Stimulated activated naive B cell treated with anti-CD40 and anti-IgM and Interleukin-4, amounts not matched to agents 10 μg/mL and 1 μg/mL and 100 μg/mL, for 72 hours (primary cell): ENCODE measurements around the gene RUVBL1.

Experiments used
- ATAC-seq, 2 donors: fragments of 150-1000 bp; cut with Tn5 transposase; replicated peaks; 2 replicates each; pipeline ENCODE4 v1.10.0; 2021; ENCODE audit warnings: moderate library complexity in 1 of 2
- DNase-seq: peaks from one replicate; pipeline ENCODE4 v3.0.0; 2021
- H3K27ac Mint-ChIP-seq: one replicate; pipeline ENCODE4 v1.8.0; 2022; ENCODE audit warnings: mild to moderate bottlenecking, mixed read lengths
- H3K27me3 Mint-ChIP-seq, 2 donors: one replicate each; pipeline ENCODE4 v1.8.0; 2022; ENCODE audit warnings: mixed read lengths in 2 of 2
- H3K36me3 Mint-ChIP-seq, 2 donors: one replicate each; pipeline ENCODE4 v1.8.0; 2022; ENCODE audit warnings: mixed read lengths in 2 of 2, mild to moderate bottlenecking in 1 of 2
- H3K4me1 Mint-ChIP-seq, 2 donors: one replicate each; pipeline ENCODE4 v1.8.0; 2022; ENCODE audit warnings: mixed read lengths in 2 of 2, mild to moderate bottlenecking in 1 of 2
- H3K4me3 Mint-ChIP-seq, 2 donors: one replicate each; pipeline ENCODE4 v1.8.0; 2022; ENCODE audit warnings: mild to moderate bottlenecking in 2 of 2, mixed read lengths in 2 of 2, moderate library complexity in 1 of 2
- H3K9me3 Mint-ChIP-seq, 2 donors: one replicate each; pipeline ENCODE4 v1.8.0; 2022; ENCODE audit warnings: mixed read lengths in 2 of 2, mild to moderate bottlenecking in 1 of 2

The RUVBL1 gene

GRCh38 chr3:128113817-128114794, 9.5 kb downstream of the RUVBL1 start:
- Mint-ChIP-seq H3K4me1 (peaks cover 17 to 39% of the 10 kb centered on the region in 2 donors), H3K9me3 (no peaks in the 10 kb centered on the region), H3K36me3 (peaks cover 47 to 66% of the 10 kb centered on the region in 2 donors), H3K27me3 (no peaks in the 10 kb centered on the region), H3K27ac (peak overlapping the region; percentile 56), H3K4me3 (no peak overlapping the region)
- DNase-seq (no peak), ATAC-seq (peak; percentile 61 to 73)

DNA sequence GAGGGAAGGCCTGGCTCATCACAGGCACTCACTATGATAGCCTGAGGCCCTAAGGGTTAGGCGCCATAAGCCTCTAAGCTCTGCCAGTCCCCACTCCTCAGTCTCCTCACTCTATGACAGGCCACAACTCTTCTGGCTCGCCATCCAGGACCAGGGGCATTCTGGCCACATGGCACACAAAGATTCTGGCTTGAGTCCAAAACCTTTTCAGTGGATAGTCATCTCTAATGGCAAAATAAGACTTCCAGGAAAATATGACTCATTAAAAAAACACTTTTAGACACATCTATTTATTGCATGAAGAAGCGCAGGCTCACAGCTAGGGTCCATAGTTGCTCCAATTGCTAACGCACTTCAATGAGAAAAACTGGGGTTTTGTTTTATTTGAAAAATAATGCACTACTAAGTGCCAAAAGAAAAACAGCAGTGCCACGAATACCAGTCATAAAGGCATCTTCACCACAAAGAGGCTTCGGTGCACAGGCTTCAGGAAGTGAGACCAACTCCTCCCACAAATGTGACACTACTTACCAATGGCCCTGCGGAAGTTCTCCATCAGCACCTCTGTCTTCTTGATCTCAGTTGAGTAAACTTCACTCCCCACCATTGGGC, 11.1 kb downstream of the RUVBL1 start:
- peak overlapping the region in 1 of 2 donors; percentile 23 for H3K4me3 Mint-ChIP-seq
- DNase-seq = peak; percentile 13
- peak; percentile 80 to 92 for ATAC-seq
- H3K27me3 Mint-ChIP-seq = no peaks in the 10 kb centered on the region
- no peaks in the 10 kb centered on the region for H3K9me3 Mint-ChIP-seq
- peaks cover 17 to 32% of the 10 kb centered on the region in 2 donors for H3K4me1 Mint-ChIP-seq
- peaks cover 36 to 61% of the 10 kb centered on the region in 2 donors for H3K36me3 Mint-ChIP-seq
- H3K27ac Mint-ChIP-seq = peak overlapping the region; percentile 87

DNA sequence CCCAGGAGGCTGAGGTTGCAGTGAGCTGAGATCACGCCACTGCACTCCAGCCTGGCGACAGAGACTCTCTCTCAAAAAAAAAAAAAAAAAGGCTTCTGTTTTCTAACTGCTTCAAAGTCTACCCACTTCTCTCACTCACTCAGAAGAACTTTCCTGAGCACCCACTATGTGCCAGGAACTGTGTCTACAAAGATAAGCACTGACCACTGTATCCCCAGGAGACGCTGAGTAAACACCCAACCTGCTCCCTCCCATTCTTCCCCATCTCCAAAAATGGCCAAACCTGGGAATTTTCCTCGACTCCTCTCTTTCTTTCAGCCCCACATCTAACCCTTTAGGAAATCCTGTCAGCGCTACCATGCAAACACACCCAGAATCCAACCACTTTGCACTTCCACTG, 12.5 kb downstream of the RUVBL1 start:
- Mint-ChIP-seq H3K4me1 (peaks cover 19 to 32% of the 10 kb centered on the region in 2 donors), H3K9me3 (no peaks in the 10 kb centered on the region)
- no peak for DNase-seq

GRCh38 chr3:128107834-128108233, 15.8 kb downstream of the RUVBL1 start:
- Mint-ChIP-seq H3K36me3 (peaks cover 48 to 56% of the 10 kb centered on the region in 2 donors), H3K27me3 (no peaks in the 10 kb centered on the region), H3K9me3 (no peaks in the 10 kb centered on the region), H3K4me1 (peaks cover 10 to 13% of the 10 kb centered on the region in 2 donors), H3K27ac (no peak overlapping the region), H3K4me3 (no peak overlapping the region)
- ATAC-seq (no peak), DNase-seq (no peak)

More for the DNA sequence above, 12.5 kb downstream of the RUVBL1 start:
- peaks cover 39 to 61% of the 10 kb centered on the region in 2 donors for H3K36me3 Mint-ChIP-seq
- no peak for ATAC-seq
- H3K4me3 Mint-ChIP-seq = no peak overlapping the region
- no peaks in the 10 kb centered on the region for H3K27me3 Mint-ChIP-seq
- H3K27ac Mint-ChIP-seq = no peak overlapping the region

DNA sequence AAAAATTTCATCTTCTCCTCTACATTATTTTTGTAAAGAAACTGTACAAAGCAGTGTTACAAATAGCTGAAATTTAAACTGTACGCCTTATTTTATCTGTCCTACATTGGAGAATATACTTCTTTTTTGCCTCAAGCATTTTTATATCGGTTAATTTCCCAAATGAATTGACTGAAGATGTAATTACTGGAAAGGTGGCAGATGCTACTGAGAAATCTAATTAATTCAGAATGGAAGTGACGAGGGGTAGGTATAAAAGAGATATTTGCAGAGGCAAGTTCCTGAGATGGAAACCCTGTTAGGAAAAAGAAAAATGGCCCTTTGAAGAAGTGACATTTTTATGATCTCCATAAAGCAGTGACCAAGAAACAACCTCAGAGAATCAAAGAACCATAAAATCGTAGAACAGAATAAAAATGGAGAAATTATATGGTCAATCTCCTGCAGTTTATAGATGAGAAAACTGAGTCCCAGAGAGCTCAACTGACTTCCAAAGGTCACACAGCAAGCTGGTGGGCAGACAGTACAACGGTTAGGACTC, 20.4 kb downstream of the RUVBL1 start:
- DNase-seq = no peak
- Mint-ChIP-seq H3K4me3 (no peak overlapping the region), H3K4me1 (peaks cover 0 to 2% of the 10 kb centered on the region in 2 donors), H3K27ac (no peak overlapping the region), H3K9me3 (no peaks in the 10 kb centered on the region), H3K27me3 (no peaks in the 10 kb centered on the region), H3K36me3 (peaks cover 53 to 60% of the 10 kb centered on the region in 2 donors)
- no peak for ATAC-seq

DNA sequence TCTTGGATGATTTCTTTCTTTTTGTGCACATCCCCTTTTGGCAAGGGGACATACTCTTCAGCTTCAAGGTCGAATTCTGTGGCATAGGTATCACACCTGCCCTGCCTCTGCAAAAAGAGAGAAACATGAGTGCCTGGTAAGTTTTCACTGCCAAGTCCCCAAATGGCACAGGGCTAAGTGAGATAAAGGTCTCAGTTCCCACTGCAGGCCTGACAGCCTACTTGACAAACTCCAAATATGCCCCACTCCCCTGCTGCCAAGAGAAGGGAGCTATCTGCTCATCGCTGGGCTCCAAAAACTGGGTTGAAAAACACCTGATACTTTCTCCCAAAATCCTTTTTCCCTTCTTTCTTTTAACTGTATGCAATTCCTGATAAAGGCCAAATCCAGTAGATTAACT, 23.0 kb downstream of the RUVBL1 start:
- DNase-seq (no peak), ATAC-seq (no peak)
- H3K27ac Mint-ChIP-seq = no peak overlapping the region

GRCh38 chr3:128100161-128100560, 23.5 kb downstream of the RUVBL1 start:
- no peak for DNase-seq
- H3K36me3 Mint-ChIP-seq = peaks cover 63 to 67% of the 10 kb centered on the region in 2 donors
- H3K27me3 Mint-ChIP-seq = no peaks in the 10 kb centered on the region
- H3K9me3 Mint-ChIP-seq = no peaks in the 10 kb centered on the region
- no peak for ATAC-seq
- H3K4me3 Mint-ChIP-seq = no peak overlapping the region
- H3K27ac Mint-ChIP-seq = no peak overlapping the region
- peaks cover 0 to 3% of the 10 kb centered on the region in 2 donors for H3K4me1 Mint-ChIP-seq

More for the DNA sequence above, 23.0 kb downstream of the RUVBL1 start:
- peaks cover 60 to 63% of the 10 kb centered on the region in 2 donors for H3K36me3 Mint-ChIP-seq
- no peaks in the 10 kb centered on the region for H3K27me3 Mint-ChIP-seq
- no peaks in the 10 kb centered on the region for H3K9me3 Mint-ChIP-seq
- H3K4me3 Mint-ChIP-seq = no peak overlapping the region
- H3K4me1 Mint-ChIP-seq = peaks cover 0 to 3% of the 10 kb centered on the region in 2 donors

DNA sequence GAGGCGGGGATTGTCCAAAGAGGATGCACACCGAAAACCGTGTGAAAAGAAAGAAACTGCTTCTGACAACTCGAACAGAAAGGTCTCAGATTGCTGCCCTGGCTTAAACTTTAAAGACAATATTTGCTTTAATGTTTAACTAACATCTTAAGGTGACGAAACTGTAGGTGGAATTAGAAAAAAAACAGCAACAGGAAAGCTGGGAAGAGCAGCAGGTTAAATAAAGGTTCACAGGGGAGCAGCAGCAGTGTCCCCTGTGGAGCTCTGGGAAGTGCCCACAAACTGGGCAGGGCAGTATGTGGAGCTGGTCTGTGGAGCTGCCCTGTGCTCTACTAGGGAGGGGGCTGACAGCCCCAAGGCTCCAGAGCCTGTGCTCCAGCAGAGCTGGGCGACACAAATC, 25.4 kb downstream of the RUVBL1 start:
- Mint-ChIP-seq H3K36me3 (peaks cover 53 to 72% of the 10 kb centered on the region in 2 donors), H3K27ac (no peak overlapping the region), H3K9me3 (no peaks in the 10 kb centered on the region)

DNA sequence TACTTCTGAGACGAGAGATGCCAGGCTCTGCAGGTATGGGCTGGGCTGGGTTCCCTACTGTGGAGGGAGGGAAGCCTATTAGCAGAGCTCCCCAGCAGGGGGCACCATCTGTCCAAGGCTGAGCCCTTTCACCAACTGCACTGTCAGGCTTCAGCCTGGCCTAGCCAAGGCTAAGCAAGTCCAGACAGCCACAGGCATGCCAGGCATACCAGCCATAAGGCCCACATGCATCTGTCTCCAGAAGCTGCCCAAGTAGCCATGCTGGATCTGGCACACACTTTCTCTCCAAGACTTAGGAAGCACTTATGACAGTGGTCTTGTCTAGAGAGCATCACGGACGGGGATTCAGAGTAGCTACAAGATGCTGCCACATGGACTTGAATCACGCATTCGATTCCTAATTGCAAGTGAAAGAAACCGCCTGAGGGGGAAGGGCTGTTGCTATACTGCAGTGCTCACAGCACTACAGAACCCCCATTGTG, 28.3 kb downstream of the RUVBL1 start:
- Mint-ChIP-seq H3K9me3 (no peaks in the 10 kb centered on the region), H3K4me1 (peaks cover 0 to 3% of the 10 kb centered on the region in 2 donors), H3K27me3 (no peaks in the 10 kb centered on the region), H3K27ac (no peak overlapping the region), H3K4me3 (no peak overlapping the region), H3K36me3 (peaks cover 44 to 55% of the 10 kb centered on the region in 2 donors)
- DNase-seq = peak; percentile 58
- ATAC-seq = peak; percentile 99 to 100

More for the DNA sequence above, 25.4 kb downstream of the RUVBL1 start:
- Mint-ChIP-seq H3K4me1 (peaks cover 0 to 3% of the 10 kb centered on the region in 2 donors), H3K4me3 (no peak overlapping the region), H3K27me3 (no peaks in the 10 kb centered on the region)
- ATAC-seq (no peak), DNase-seq (no peak)

DNA sequence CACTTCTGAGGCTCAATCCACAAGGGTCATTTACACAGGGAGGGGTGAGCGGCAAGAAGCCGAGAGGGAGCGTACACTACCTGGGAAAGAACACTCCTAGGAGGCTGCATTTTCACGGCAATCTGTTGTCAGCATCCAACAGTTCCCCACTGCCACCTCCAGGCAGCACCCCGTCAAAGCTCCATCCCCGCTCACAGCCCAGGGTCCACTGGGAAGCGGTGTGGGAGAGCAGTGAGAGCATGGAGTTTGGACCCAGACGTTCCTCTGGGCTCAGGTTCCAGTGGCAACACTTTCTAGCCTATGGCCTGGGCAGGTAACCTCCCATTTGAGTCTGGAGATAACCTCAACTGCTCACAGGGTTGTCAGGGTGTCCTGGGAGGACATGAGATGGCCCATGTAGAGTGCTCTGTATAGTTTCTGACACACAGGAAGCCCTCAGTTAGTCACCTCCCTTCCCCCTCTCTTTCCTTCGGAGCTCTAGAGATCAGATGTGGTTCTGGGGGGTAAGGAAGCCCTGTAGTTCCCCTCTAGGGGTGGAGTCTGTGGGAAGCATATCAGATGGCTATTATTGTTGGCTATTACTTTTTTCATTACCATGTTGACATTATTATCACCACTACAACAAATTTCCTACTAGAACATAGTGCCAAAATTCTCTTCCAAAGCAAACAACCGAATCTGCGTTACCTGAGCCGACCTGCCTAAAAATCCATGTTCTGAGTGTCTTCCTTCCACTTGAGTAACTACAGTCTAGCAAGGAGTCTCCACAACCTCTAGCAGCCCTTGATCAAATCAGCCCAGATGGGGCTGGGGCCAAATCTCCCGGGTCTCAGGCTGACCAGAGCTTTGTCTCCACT, 29.1 kb downstream of the RUVBL1 start:
- Mint-ChIP-seq H3K27me3 (no peaks in the 10 kb centered on the region), H3K9me3 (no peaks in the 10 kb centered on the region), H3K27ac (no peak overlapping the region), H3K4me1 (peaks cover 0 to 3% of the 10 kb centered on the region in 2 donors), H3K4me3 (no peak overlapping the region), H3K36me3 (peaks cover 41 to 49% of the 10 kb centered on the region in 2 donors)
- ATAC-seq (peak in 1 of 2 donors; percentile 11), DNase-seq (no peak)

DNA sequence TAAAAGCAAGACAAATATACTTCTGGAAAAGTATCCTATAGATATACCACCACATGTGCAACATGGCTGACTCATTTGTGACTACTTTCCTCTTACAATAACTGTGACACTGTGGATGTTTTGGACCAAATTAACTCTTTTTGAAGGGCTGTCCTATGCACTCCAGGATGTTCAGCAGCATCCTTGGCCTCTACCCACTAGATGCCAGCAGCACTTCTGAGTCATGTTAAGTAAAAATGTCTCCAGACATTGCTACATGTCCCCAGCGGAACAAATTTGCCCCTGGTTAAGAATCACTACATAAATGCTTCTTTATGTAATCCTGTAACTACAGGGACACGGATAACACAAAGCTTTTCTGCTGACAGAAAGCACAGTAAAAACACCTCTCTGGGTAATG, 32.0 kb downstream of the RUVBL1 start:
- H3K27me3 Mint-ChIP-seq = no peaks in the 10 kb centered on the region
- ATAC-seq (no peak), DNase-seq (no peak)
- H3K4me3 Mint-ChIP-seq = no peak overlapping the region
- no peak overlapping the region for H3K27ac Mint-ChIP-seq
- H3K4me1 Mint-ChIP-seq = peaks cover 0 to 2% of the 10 kb centered on the region in 2 donors
- peaks cover 34 to 43% of the 10 kb centered on the region in 2 donors for H3K36me3 Mint-ChIP-seq
- no peaks in the 10 kb centered on the region for H3K9me3 Mint-ChIP-seq

GRCh38 chr3:128089135-128089534, 34.5 kb downstream of the RUVBL1 start:
- Mint-ChIP-seq H3K27ac (no peak overlapping the region), H3K9me3 (no peaks in the 10 kb centered on the region), H3K4me1 (no peaks in the 10 kb centered on the region), H3K4me3 (no peak overlapping the region), H3K36me3 (peaks cover 28 to 37% of the 10 kb centered on the region in 2 donors), H3K27me3 (no peaks in the 10 kb centered on the region)
- no peak for DNase-seq
- no peak for ATAC-seq

- H3K36me3 Mint-ChIP-seq = peaks cover 54 to 67% of the 10 kb centered on the region in 2 donors
- ATAC-seq (no peak), DNase-seq (no peak)
- H3K27ac Mint-ChIP-seq = no peak overlapping the region
- H3K4me3 Mint-ChIP-seq = no peak overlapping the region
- no peaks in the 10 kb centered on the region for H3K4me1 Mint-ChIP-seq
- H3K9me3 Mint-ChIP-seq = no peaks in the 10 kb centered on the region
- no peaks in the 10 kb centered on the region for H3K27me3 Mint-ChIP-seq
Measured at GRCh38 chr3:128084675-128085021, 39.0 kb downstream of the RUVBL1 start.
